ENCODE measurements around the gene GMPR.

GMPR gene

GRCh38 chr6:16333580-16333979 is 95.2 kb downstream of the GMPR start:
- no peak for DNase-seq

- DNase-seq: no peak
Measured at GRCh38 chr6:16334671-16335070, 96.3 kb downstream of the GMPR start.

- no peak for DNase-seq
Measured at GRCh38 chr6:16335176-16335575, 96.8 kb downstream of the GMPR start.

GRCh38 chr6:16336056-16336818 is 97.8 kb downstream of the GMPR start:
- DNase-seq: no peak

- DNase-seq: no peak
Measured at GRCh38 chr6:16336911-16337294, 98.5 kb downstream of the GMPR start.

- no peak for DNase-seq
Measured at GRCh38 chr6:16337295-16337975, 99.0 kb downstream of the GMPR start.

- DNase-seq: no peak
Measured at GRCh38 chr6:16338577-16339264, 100.3 kb downstream of the GMPR start.

- no peak for DNase-seq
Measured at GRCh38 chr6:16339265-16339587, 100.8 kb downstream of the GMPR start.

- no peak for DNase-seq
Measured at GRCh38 chr6:16343593-16343992, 105.2 kb downstream of the GMPR start.

- DNase-seq: no peak
Measured at GRCh38 chr6:16344756-16345155, 106.4 kb downstream of the GMPR start.

Data from activated naive CD4-positive, alpha-beta T cell (primary cell).